HG03558 (cell line): ENCODE results near the gene FGR.
A peak's percentile ranks its signal among the peaks of the same experiment; 100 is the strongest.
"Not testable (repeated sequence)": the region's sequence is repeated elsewhere in the genome, so short reads cannot be mapped to it uniquely, and the experiment has no call there.

Source experiments
- ATAC-seq: cut with Tn5 transposase; IDR thresholded peaks from one replicate; pipeline ENCODE4 v1.9.1; 2021; ENCODE audit warnings: moderate number of reproducible peaks; ENCODE audit not compliant: unreplicated experiment; ENCODE audit errors: extremely low read depth

The FGR gene

DNA sequence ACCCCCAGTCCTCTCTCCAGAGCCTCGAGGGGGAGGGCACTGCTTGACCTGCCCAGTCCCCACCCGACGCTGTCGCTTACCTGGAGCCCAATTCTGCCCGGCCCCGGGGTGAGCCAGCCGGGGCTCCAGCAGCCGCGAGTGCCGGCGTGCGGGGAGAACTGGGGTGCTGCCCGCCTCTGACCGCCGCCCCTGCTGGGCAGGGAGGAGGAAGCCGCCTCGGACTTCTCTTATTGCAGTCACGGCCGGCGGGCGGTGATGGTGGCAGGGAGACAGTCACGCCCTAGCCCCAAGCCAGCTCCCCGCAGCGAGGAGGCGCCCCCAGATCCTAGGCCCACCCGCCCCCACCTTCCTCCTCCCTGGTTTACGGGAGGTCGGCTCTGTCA, at the start of gene FGR:
FGR (minus strand) TSS at position 201 of the 383 bp plus-strand sequence. CDS start 11,269 bp downstream, outside the sequence.
- no peak for ATAC-seq

GRCh38 chr1:27684176-27684575, 49.2 kb upstream of the FGR start:
- no peak for ATAC-seq

DNA sequence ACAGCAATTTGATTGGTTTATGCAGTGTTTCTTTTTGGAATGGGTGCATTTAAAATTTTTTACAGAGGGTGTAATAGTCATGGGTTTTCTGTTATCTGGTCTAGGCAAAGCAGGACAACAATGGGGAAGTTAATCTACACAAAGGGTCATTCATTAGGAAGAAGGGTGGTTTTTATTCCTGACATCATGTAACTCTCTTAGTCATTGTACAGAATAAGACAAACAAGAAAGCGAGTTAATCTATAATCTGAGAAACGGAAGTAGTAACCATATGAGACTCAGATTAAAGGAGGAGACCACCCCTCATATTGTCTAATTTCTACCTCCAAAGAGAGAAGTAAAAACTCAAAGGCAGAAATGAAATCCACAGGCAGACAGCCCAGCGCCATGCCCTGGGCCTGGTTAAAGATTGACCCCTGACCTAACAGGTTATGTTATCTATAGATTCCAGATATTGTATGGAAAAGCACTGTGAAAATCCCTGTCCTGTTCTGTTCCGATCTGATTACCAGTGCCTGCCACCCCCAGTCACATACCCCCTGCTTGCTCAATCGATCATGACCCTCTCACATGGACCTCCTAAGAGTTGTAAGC, 47.5 kb upstream of the FGR start:
- no peak for ATAC-seq

DNA sequence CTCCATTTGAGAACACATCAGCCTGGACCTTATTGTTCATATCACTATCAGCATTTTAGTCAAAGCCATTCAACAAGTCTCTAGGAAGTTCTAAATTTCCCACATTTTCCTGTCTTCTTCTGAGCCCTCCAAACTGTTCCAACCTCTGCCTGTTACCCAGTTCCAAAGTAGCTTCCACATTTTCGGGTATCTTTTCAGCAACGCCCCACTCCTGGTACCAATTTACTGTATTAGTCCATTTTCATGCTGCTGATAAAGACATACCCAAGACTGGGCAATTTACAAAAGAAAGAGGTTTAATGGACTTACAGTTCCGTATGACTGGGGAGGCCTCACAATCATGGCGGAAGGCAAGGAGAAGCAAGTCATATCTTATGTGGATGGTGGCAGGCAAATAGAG, 46.6 kb upstream of the FGR start:
- not testable (repeated sequence) for ATAC-seq

- not testable (repeated sequence) for ATAC-seq
Measured at GRCh38 chr1:27680225-27680791, 45.3 kb upstream of the FGR start.

DNA sequence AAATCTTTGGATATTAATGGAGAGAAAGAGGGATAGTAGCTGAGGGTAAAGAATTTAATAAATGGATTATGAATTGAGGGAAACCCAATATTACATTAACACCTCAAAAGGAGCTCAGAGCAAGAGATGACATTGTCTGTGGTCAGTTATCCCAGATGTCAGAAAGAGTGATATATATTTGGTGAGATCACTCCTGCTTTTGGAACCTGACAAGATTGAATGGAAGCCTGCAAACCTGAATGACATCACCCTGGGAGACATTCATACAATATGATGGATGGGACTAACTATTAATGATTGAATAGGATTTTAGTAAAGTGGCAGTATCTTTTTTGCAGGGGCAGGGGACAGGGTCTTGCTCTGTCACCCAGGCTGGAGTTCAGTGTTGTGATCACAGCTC, 43.8 kb upstream of the FGR start:
- ATAC-seq, result no peak

GRCh38 chr1:27676410-27676809, 41.4 kb upstream of the FGR start:
- no peak for ATAC-seq

- ATAC-seq, result no peak
Measured at GRCh38 chr1:27672750-27673112, 37.7 kb upstream of the FGR start.

DNA sequence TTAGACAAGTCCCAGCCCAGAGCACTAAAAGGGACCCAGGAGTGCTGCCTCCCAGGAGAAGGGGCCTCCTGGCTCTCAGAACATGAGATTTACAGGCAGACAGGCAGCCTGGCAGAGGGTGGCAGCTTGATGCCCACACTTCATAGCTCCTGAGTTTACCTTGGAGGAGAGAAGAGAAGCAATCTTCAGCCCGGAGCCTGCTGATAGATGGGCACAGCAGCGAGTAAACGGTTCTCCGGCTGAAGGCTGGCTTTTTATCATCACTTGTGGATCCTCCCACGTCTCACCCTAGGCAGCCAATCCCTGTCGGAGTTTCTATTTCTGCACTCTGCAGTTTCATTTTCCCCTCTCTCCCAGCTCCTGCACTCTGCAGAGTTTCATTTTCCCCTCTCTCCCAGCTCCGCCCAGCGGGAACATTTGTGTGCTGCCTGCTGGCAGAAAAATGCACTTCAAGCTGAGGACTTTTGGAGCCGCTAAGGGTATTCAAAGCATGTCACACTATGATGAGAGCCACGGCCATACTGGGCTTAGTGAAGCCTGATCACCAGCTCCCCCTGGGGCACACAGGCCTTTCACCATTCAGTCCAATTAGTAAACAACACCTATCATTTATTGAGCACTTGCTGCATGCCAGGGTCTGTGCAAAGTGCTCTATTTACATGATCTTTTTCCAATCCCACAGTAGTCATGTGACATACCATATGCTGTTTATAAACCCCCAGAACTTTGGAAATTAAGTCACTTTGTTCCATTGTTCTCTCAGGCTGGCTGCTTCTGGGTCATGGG, 37.2 kb upstream of the FGR start, which contains the start of gene IFI6:
IFI6 (minus strand) TSS at position 229 of the 786 bp plus-strand sequence. CDS start 2,878 bp downstream, outside the sequence.
- ATAC-seq, result peak; percentile 53

- no peak for ATAC-seq
Measured at GRCh38 chr1:27669876-27670275, 34.9 kb upstream of the FGR start.

- no peak for ATAC-seq
Measured at GRCh38 chr1:27668808-27669723, 34.1 kb upstream of the FGR start.

DNA sequence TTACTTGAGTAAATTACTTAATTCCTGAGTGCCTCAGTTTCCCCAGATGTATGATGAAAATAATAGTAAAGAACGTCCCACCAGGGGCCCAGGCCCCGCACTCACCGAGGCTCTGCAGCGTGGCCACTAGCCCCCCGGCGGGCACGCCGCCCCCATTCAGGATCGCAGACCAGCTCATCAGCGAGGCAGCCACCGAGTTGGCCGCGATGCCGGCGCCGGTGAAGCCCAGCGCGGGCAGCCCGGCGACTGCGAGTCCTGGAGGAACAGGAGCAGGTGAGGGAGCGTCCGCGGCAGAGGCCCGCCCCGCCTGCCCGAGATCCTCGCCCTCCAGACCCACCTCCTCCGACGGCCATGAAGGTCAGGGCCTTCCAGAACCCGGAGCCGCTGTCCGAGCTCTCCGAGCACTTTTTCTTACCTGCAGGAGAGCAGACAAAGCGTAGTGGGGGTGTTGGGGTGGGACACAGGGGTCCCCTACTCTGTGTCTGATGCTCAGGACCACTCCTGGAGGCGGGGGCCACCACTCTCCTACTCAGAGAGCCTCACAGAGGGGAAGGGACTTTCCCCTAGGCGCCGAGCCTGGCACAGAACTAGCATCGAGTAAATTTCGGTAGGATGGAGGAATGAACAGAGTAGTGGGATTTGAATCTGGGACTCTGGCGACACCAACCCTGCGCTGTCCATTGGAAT, 33.3 kb upstream of the FGR start:
- ATAC-seq, result no peak

GRCh38 chr1:27666791-27667254, 31.8 kb upstream of the FGR start:
- no peak for ATAC-seq

DNA sequence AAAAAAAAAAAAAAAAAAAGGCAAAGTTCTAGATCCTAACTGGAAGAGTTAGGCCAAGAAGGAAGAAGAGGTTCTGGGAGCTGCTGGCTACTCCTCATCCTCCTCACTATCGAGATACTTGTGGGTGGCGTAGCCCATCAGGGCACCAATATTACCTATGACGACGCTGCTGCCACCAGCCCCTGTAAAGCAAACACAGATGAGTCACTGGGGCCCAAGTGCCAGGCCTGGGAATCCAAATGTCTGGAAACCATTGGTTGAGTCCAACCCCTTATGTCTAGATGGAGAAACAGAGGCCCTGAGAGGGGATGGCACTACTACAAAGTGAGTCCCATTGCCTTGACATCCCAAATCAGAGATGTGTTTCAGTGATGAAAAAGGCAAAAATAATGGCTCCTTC, 31.3 kb upstream of the FGR start:
- no peak for ATAC-seq

DNA sequence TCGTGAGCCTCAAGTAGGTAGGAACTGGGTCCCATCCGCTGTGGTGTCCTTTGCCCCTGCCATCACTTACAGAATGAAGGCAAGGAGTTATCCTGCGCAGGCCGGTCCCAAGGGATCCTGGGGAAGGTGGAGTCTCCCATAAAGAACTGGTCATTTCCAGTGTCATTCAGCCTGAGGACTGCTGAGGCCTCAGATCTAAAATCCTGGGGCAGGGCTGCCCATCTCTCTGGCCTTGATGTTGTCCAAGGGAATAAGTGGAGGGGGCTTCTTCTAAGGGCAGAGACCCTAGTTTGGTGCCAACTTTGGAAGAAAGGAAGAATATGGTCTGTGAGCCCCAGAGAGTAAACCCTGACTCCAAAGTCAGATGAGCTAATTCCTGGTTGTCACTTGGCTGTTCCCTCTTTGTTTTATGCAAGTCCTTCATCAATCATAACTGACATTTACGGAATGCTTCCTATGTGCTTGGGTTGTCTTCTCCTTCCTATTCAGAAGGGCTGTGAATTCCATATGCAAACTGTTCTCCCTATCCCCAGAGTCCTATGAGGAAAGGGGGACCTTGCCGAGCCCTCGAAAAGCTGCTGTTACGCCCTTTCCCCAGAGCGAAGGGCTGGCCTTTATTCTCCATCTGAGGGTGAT, 30.1 kb upstream of the FGR start:
- no peak for ATAC-seq

DNA sequence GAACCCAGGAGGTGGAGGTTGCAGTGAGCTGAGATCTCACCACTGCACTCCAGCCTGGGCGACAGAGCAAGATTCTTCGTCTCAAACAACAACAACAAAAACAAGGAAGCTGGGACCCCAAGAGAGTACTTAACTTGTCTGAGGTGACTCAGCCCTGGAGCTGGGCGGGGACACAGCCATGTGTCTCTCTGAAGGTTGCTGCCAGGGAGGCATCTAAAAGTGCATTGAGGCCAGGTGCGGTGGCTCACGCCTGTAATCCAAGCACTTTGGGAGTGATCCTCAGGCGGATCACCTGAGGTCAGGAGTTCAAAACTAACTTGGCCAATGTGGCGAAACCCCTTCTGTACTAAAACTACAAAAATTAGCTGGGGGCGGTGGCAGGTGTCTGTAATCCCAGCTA, 29.3 kb upstream of the FGR start:
- no peak for ATAC-seq

- ATAC-seq, result no peak
Measured at GRCh38 chr1:27662707-27663393, 27.9 kb upstream of the FGR start.

DNA sequence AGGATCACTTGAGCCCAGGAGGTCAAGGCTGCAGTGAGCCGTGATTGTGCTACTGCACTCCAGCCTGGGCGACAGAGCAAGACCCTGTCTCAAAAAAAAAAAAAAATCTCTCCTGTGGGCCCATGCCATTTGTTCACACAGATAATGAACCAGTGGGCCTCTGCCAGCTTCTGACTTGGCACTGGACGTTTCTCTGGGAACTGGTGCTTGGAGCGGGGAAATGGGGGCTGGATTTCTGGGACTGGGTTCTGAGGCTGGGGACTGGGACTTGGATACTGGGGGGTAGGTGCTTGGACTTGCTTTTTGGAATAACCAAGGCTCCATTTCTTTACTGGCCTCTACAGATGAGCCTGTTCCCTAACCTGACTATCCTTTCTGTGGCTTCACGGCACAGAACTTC, 27.3 kb upstream of the FGR start:
- ATAC-seq, result no peak
